Adrenal gland (tissue), 5 donors: ENCODE data around the gene METTL25B.

Source experiments
- CTCF ChIP-seq, 6 experiments: fragments of 450-650 bp in 4 of 6; fragments of 200-600 bp in 2 of 6; sonication (generic) in 1 of 6; IDR thresholded peaks; 1 replicate in 5 of 6; 2 replicates in 1 of 6; pipeline versions ENCODE4 v1.5.1 to v1.8.0; 2016 to 2021; ENCODE audit warnings: antibody characterized with exemption in 6 of 6, mild to moderate bottlenecking in 2 of 6, moderate library complexity in 1 of 6
- POLR2A ChIP-seq, 2 donors: fragments of 450-650 bp; IDR thresholded peaks; one replicate each; pipeline ENCODE4 v1.6.1; 2017; ENCODE audit warnings: antibody characterized with exemption in 2 of 2, mild to moderate bottlenecking in 2 of 2, moderate library complexity in 1 of 2
- donor health status: DM: no; HTN: no; CAD: no.

- TF ChIP-seq POLR2A (IDR thresholded peaks at IDR 0.05), result no peak
- TF ChIP-seq CTCF (IDR thresholded peaks at IDR 0.05), result no peak
Measured at GRCh38 chr1:156705321-156705917, 22.9 kb upstream of the METTL25B start, which contains the start of gene CRABP2.
